HepG2 (cell line): ENCODE measurements around the gene RHOT2. TPM values are rescaled to one million over a fixed set of nuclear protein-coding genes. Genes with fewer than 3 reads are reported as not detected.

Experiments used
- AGO1 ChIP-seq: fragments of 200-400 bp; formaldehyde crosslinking; IDR thresholded peaks from 2 replicates; pipeline ENCODE4 v1.6.1; 2017; ENCODE audit warnings: mild to moderate bottlenecking, low read depth, low read length, moderate library complexity; ENCODE audit not compliant: poor library complexity, severe bottlenecking
- ATF5 ChIP-seq: sonication (generic); formaldehyde crosslinking; IDR thresholded peaks from 2 replicates; pipeline ENCODE4 v1.4.0; 2020; ENCODE audit warnings: mild to moderate bottlenecking, low read depth, missing genetic modification reagents
- HDAC6 ChIP-seq: fragments of 200-600 bp; sonication (generic); IDR thresholded peaks from 2 replicates; pipeline ENCODE4 v1.7.0; 2017; ENCODE audit warnings: mild to moderate bottlenecking, antibody characterized with exemption, low read length, low read depth
- HNRNPL ChIP-seq: fragments of 200-400 bp; formaldehyde crosslinking; IDR thresholded peaks from 2 replicates; pipeline ENCODE4 v1.6.1; 2017; ENCODE audit warnings: mild to moderate bottlenecking, low read depth, low read length
- JUNB ChIP-seq: sonication (generic); formaldehyde crosslinking; IDR thresholded peaks from 2 replicates; pipeline ENCODE4 v1.8.0; 2022; ENCODE audit warnings: missing genetic modification reagents, mild to moderate bottlenecking, borderline replicate concordance
- KLF9 ChIP-seq: IDR thresholded peaks from 2 replicates; pipeline ENCODE4 v1.6.1; 2016; ENCODE audit warnings: low read depth
- MBNL3 ChIP-seq: fragments of 250-450 bp; sonication (Bioruptor Pico); conservative IDR thresholded peaks from 2 replicates; pipeline ENCODE4 v1.8.0; 2022; ENCODE audit warnings: mild to moderate bottlenecking, inconsistent platforms
- MXD4 ChIP-seq: IDR thresholded peaks from 2 replicates; pipeline ENCODE4 v1.6.1; 2016; ENCODE audit warnings: mild to moderate bottlenecking, missing biosample characterization, missing genetic modification reagents
- NCOR1 ChIP-seq: fragments of 200-600 bp; sonication (generic); IDR thresholded peaks from 2 replicates; pipeline ENCODE4 v1.7.0; 2017; ENCODE audit warnings: antibody characterized with exemption, low read length, borderline replicate concordance
- NFATC3 ChIP-seq: sonication (generic); formaldehyde crosslinking; IDR thresholded peaks from 2 replicates; pipeline ENCODE4 v1.5.1; 2020; ENCODE audit warnings: mild to moderate bottlenecking, missing genetic modification reagents
- NRL ChIP-seq: sonication (generic); formaldehyde crosslinking; IDR thresholded peaks from 2 replicates; pipeline ENCODE4 v1.5.0; 2020; ENCODE audit warnings: missing genetic modification reagents, mild to moderate bottlenecking, moderate library complexity, borderline replicate concordance
- REPIN1 ChIP-seq: sonication (generic); formaldehyde crosslinking; IDR thresholded peaks from 2 replicates; pipeline ENCODE4 v1.8.0; 2022; ENCODE audit warnings: missing genetic modification reagents, low read depth, mild to moderate bottlenecking, borderline replicate concordance
- SMAD9 ChIP-seq: sonication (generic); formaldehyde crosslinking; IDR thresholded peaks from 2 replicates; pipeline ENCODE4 v1.5.1; 2020; ENCODE audit warnings: mild to moderate bottlenecking, missing genetic modification reagents
- SP4 ChIP-seq: sonication (generic); formaldehyde crosslinking; IDR thresholded peaks from 2 replicates; pipeline ENCODE4 v1.8.1; 2023; ENCODE audit warnings: mild to moderate bottlenecking, missing genetic modification reagents
- SRSF9 ChIP-seq: fragments of 200-400 bp; formaldehyde crosslinking; IDR thresholded peaks from 2 replicates; pipeline ENCODE4 v1.6.1; 2018; ENCODE audit warnings: borderline replicate concordance, mild to moderate bottlenecking, low read depth, low read length; ENCODE audit not compliant: insufficient read depth, poor library complexity, severe bottlenecking
- TARDBP ChIP-seq: sonication (generic); formaldehyde crosslinking; IDR thresholded peaks from 2 replicates; pipeline ENCODE4 v1.8.0; 2022; ENCODE audit warnings: mild to moderate bottlenecking, missing genetic modification reagents
- TOE1 ChIP-seq: sonication (generic); formaldehyde crosslinking; IDR thresholded peaks from 2 replicates; pipeline ENCODE4 v1.4.0; 2020; ENCODE audit warnings: mild to moderate bottlenecking, missing genetic modification reagents
- ZBTB42 ChIP-seq: sonication (generic); formaldehyde crosslinking; IDR thresholded peaks from 2 replicates; pipeline ENCODE4 v1.5.0; 2020; ENCODE audit warnings: mild to moderate bottlenecking, missing genetic modification reagents
- ZC3H4 ChIP-seq: sonication (generic); formaldehyde crosslinking; IDR thresholded peaks from 2 replicates; pipeline ENCODE4 v1.4.0; 2020; ENCODE audit warnings: missing genetic modification reagents, borderline replicate concordance
- ZFX ChIP-seq: sonication (generic); formaldehyde crosslinking; IDR thresholded peaks from 2 replicates; pipeline ENCODE4 v1.4.0; 2020; ENCODE audit warnings: mild to moderate bottlenecking, low read depth, missing genetic modification reagents, moderate library complexity
- ZNF207 ChIP-seq: fragments of 450-650 bp; IDR thresholded peaks from 2 replicates; pipeline ENCODE4 v1.6.1; 2016; ENCODE audit warnings: antibody characterized with exemption, borderline replicate concordance
- ZNF281 ChIP-seq: sonication (generic); formaldehyde crosslinking; IDR thresholded peaks from 2 replicates; pipeline ENCODE4 v1.4.0; 2020; ENCODE audit warnings: missing genetic modification reagents, borderline replicate concordance
- ZNF460 ChIP-seq: sonication (generic); formaldehyde crosslinking; IDR thresholded peaks from 2 replicates; pipeline ENCODE4 v1.5.1; 2020; ENCODE audit warnings: missing genetic modification reagents, mild to moderate bottlenecking, borderline replicate concordance
- ZNF580 ChIP-seq: IDR thresholded peaks from 2 replicates; pipeline ENCODE4 v1.6.1; 2016; ENCODE audit warnings: low read depth, borderline replicate concordance
- ZNF740 ChIP-seq: sonication (generic); formaldehyde crosslinking; IDR thresholded peaks from 2 replicates; pipeline ENCODE4 v1.4.0; 2020; ENCODE audit warnings: missing genetic modification reagents
- ZNF761 ChIP-seq: sonication (generic); formaldehyde crosslinking; conservative IDR thresholded peaks from 2 replicates; pipeline ENCODE4 v1.4.0; 2020; ENCODE audit warnings: mild to moderate bottlenecking, missing genetic modification reagents
- polyA plus RNA-seq, 8 experiments: library from polyadenylated mRNA; depleted of rRNA in 3 of 8; stranded (reverse) in 7 of 8; unstranded in 1 of 8; fragments of >200 nt; fragmentation: Illumina TruSeq in 4 of 8; extraction: Trizol in 4 of 8; gene quantifications; 2 replicates each; pipeline versions ENCODE4 v1.2.1 to v1.2.3, GENCODE V29; 2011 to 2016; ENCODE audit warnings: low read depth in 4 of 8, missing spikeins in 1 of 8, mixed read lengths in 1 of 8; ENCODE audit not compliant: insufficient read depth in 1 of 8
- total RNA-seq, 5 experiments: library from RNA; depleted of rRNA; stranded (reverse); fragments of >200 nt; fragmentation: Illumina TruSeq; extraction: Trizol; gene quantifications; 2 replicates each; pipeline ENCODE4 v1.2.3, GENCODE V29; 2016; ENCODE audit warnings: low read depth in 1 of 5

RHOT2 gene
- total and polyA plus RNA-seq, 2 of the 13 experiments (the other 11 are each of a cell fraction or from before 2014, with no cell fraction given), result 63.6 to 76.9 TPM

- peak; percentile 54; the same call in 1 of the 2 replicates for TF ChIP-seq NRL (CRISPR knock-in tag)
- TF ChIP-seq TARDBP, result 0 out of 2 replicates have a peak, but pooled peaks have one; percentile 29
- no peak for TF ChIP-seq ZBTB42 (CRISPR knock-in tag)
- TF ChIP-seq HDAC6, result no peak
- TF ChIP-seq MXD4, result no peak
- peak; percentile 82 for TF ChIP-seq SP4 (CRISPR knock-in tag)
- TF ChIP-seq ZNF460 (CRISPR knock-in tag), result no peak
- no peak; the same call in 1 of the 2 replicates for TF ChIP-seq NCOR1
- TF ChIP-seq ZC3H4 (CRISPR knock-in tag), result no peak
- peak; percentile 49 for TF ChIP-seq AGO1
- TF ChIP-seq TOE1 (CRISPR knock-in tag), result no peak
- no peak for TF ChIP-seq SRSF9
- TF ChIP-seq REPIN1 (CRISPR knock-in tag), result no peak; the same call in 1 of the 2 replicates
- no peak for TF ChIP-seq ATF5 (CRISPR knock-in tag)
- no peak for TF ChIP-seq KLF9 (CRISPR knock-in tag)
- no peak for TF ChIP-seq MBNL3 (CRISPR knock-in tag)
- TF ChIP-seq NFATC3, result no peak
- no peak for TF ChIP-seq ZNF281 (CRISPR knock-in tag)
- TF ChIP-seq HNRNPL, result no peak
- peak; percentile 29; the same call in 1 of the 2 replicates for TF ChIP-seq ZNF580
- no peak for TF ChIP-seq ZNF207
- TF ChIP-seq ZNF761 (CRISPR knock-in tag), result no peak; the same call in 1 of the 2 replicates
- peak; percentile 79 for TF ChIP-seq ZFX (CRISPR knock-in tag)
- TF ChIP-seq ZNF740 (CRISPR knock-in tag), result peak; percentile 70; the same call in 1 of the 2 replicates
- no peak for TF ChIP-seq JUNB (CRISPR knock-in tag)
- TF ChIP-seq SMAD9 (CRISPR knock-in tag), result no peak
Measured at GRCh38 chr16:641326-642188, 26.4 kb upstream of the RHOT2 start, which contains the start of gene MCRIP2 (continued).
